Coronary artery (tissue), 2 donors: ENCODE results near the gene MTMR10.

Experiments used
- DNase-seq: peaks from one replicate; pipeline ENCODE4 v3.0.0-alpha.2; 2017; ENCODE audit warnings: low spot score
- H3K27ac ChIP-seq, 2 donors: fragments of 200-600 bp; sonication (generic); one replicate each; pipeline ENCODE4 v1.5.1; 2016 to 2019
- H3K4me3 ChIP-seq: fragments of 200-600 bp; sonication (generic); 2 replicates; pipeline ENCODE4 v1.5.1; 2016; ENCODE audit warnings: mild to moderate bottlenecking, moderate library complexity
- TF ChIP-seq, protein P1 (sequence below): fragments of 200-600 bp; sonication (generic); IDR thresholded peaks from one replicate; pipeline ENCODE4 v1.5.1; 2019; ENCODE audit warnings: antibody characterized with exemption

MTMR10 gene

GRCh38 chr15:30997270-30997669 lies 5.8 kb upstream of the MTMR10 start:
- no peak for DNase-seq
- TF ChIP-seq, protein P1, sequence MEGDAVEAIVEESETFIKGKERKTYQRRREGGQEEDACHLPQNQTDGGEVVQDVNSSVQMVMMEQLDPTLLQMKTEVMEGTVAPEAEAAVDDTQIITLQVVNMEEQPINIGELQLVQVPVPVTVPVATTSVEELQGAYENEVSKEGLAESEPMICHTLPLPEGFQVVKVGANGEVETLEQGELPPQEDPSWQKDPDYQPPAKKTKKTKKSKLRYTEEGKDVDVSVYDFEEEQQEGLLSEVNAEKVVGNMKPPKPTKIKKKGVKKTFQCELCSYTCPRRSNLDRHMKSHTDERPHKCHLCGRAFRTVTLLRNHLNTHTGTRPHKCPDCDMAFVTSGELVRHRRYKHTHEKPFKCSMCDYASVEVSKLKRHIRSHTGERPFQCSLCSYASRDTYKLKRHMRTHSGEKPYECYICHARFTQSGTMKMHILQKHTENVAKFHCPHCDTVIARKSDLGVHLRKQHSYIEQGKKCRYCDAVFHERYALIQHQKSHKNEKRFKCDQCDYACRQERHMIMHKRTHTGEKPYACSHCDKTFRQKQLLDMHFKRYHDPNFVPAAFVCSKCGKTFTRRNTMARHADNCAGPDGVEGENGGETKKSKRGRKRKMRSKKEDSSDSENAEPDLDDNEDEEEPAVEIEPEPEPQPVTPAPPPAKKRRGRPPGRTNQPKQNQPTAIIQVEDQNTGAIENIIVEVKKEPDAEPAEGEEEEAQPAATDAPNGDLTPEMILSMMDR, result no peak
- H3K4me3 ChIP-seq, result no peak overlapping the region
- no peak overlapping the region for H3K27ac ChIP-seq

- Histone ChIP-seq H3K4me3 (peak overlapping the region; percentile 83), H3K27ac (peak overlapping the region; percentile 88 to 94)
- TF ChIP-seq, protein P1, result no peak
- no peak for DNase-seq
These were observed 929 bp upstream of the MTMR10 start for GRCh38 chr15:30992249-30992864.

DNA sequence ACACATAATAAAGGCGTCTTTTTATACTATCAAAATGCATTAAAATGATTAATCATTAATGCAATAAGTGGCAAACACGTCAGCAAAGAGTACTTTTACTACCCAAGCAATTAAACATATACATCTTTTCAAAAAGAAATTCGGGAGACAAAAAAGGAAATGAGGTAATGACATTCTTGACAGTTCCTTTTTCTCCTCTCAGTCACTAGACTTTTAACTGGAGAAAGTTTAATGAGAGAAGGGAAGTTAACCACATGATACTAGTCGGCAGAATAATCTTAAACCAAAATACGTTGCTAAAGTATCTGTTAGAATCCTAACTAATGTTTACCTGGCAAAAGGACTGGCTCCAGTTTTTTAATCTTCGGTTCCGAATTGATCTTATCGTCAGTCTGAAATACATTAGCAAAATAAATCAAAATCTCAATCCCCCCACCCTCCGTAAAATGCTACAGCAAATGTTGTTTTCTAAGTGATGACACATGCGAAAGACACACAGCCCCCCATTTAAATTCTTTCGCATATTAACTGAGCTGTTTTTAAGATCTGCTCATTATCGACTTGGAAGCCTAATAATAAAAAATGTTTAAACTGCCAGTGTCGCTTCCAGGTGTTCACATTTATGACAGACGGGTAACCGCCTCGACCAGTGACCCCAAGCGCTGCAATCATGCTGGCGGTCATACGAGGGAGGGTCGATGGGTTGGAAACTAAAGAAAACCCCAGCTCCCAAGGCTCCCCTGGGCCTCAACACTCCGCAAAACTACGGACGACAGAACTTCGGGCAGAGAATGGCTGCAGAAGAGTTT lies 778 bp downstream of the MTMR10 start:
- TF ChIP-seq, protein P1, result no peak
- DNase-seq, result no peak
- Histone ChIP-seq H3K4me3 (peak overlapping the region; percentile 83), H3K27ac (peak overlapping the region; percentile 88 to 94)

DNA sequence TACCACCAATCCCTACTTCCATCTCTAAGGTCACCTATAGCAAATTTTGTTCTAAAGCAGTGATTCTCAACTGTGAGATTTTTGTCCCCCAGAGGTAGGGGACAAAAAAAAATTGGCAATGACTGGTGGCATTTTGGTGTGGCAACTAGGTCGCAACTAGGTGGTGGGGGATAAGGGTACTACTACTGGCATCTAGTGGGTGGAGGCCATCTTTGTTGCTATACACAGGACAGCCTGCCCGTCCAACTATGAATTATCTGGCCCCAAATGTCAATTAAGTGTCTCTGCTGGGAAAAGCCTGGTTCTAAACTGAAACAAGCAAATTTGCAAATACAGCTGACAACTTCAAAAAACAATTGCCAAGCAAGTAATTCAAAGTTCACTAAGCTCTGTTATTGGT lies 1.4 kb downstream of the MTMR10 start:
- Histone ChIP-seq H3K27ac (peak overlapping the region in 1 of 2 donors; percentile 13), H3K4me3 (peak overlapping the region; percentile 83)
- TF ChIP-seq, protein P1, result no peak
- DNase-seq, result no peak

DNA sequence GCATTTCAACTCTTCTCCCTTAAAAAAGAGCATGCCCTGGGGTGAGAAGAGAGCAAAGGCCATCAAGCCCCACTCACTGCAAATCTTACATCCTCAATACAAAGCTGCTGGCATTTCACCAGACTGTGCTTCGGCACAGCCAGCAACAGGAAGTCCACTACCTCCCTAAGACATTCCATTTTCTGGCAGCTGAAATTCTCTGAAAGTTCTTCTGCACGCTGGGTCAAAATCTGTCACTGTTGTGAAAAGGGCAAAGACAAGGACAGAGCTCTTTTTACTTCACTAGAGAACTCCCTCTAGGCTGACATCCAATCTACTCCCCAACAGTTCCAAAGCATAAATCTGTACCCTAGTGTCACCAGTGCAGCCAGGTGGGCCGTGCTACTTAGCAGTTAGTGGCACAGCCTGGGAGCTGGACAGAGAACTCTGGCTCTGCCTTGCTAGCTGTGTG lies 6.3 kb downstream of the MTMR10 start:
- TF ChIP-seq, protein P1, result no peak
- peak overlapping the region in 1 of 2 donors; percentile 9 for H3K27ac ChIP-seq
- no peak for DNase-seq

DNA sequence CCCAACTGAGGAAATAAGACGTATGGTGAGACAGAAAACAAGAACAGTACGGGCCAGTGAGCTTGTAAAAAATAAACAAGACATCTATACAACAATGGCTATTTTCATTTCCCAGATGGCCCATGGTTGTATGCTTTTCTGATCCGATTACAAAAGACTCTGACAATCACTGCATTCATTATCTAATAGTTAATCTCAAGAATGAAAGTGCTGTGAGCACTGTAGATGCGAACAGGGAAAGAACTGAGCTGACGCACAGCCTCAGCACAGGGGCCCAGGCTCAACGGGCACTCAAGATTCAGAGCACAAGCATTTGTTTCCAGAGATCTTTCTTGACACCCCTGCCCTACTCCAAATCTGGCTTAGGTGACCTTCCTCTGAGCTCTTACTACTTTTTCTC lies 6.9 kb downstream of the MTMR10 start:
- TF ChIP-seq, protein P1, result no peak
- Histone ChIP-seq H3K27ac (peak overlapping the region in 1 of 2 donors; percentile 9), H3K4me3 (peak overlapping the region; percentile 17)
- no peak for DNase-seq

More for the DNA sequence above, 6.3 kb downstream of the MTMR10 start:
- peak overlapping the region; percentile 17 for H3K4me3 ChIP-seq

- no peak overlapping the region for H3K4me3 ChIP-seq
- DNase-seq, result no peak
- H3K27ac ChIP-seq, result no peak overlapping the region
- TF ChIP-seq, protein P1, result no peak
These were observed 7.3 kb downstream of the MTMR10 start for GRCh38 chr15:30984118-30984517.
